ENCODE data around the gene IFT122.

Gene IFT122

DNA sequence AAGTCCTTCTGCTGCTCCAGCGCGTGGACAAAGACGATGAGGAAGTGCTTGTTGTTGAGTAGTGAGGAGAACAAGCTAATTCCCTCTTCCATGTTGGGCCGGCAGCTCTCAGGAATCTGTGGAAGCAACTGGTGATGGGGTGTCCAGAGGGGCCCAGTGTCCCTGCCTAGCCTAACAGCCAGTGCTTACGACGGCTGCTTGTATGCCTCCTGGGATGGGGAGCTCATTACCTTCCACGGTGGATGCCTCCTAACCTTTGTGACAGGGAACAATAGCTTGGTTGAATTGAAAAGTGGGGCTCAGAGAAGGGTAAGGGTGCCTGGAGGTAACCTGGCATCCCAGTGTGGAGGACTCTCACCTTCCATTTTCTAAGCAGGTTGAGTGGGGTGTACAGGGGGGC lies 125.9 kb downstream of the IFT122 start:
- TF ChIP-seq ZBTB7A (IDR thresholded peaks at IDR 0.05; ENCODE audit: low read depth), result no peak
- TF ChIP-seq TAF1 (IDR thresholded peaks at IDR 0.05; ENCODE audit: low read depth), result no peak
- no peak for TF ChIP-seq YY1 (IDR thresholded peaks at IDR 0.05; ENCODE audit: low read depth)
- TF ChIP-seq EGR1 (IDR thresholded peaks at IDR 0.05), result no peak

DNA sequence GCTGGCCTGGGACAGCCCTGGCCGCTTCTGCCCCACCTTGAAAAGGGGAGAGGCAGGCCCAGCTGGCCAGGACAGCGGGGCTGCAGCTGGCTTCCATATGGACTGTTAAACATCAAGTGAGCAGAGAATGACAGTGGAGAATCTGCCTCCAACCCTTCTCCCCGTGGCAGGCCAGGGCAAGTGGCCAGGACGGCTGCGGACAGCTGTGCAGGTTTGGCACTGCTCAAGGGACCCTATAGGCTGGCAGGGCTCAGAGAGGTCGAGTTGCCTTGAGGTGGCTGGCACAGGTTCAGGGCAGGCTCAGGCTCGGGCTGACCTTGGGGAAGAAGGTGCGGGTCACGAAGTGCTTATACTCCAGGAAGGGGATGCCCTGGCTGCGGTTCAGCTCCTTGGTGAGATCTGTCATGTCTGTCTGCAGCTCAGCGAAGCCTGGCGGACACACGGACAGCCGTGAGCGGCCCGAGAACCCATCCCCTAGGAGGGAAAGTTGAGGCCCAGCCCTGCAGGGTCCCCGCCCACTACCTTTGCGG lies 127.2 kb downstream of the IFT122 start:
- no peak for TF ChIP-seq EGR1 (IDR thresholded peaks at IDR 0.05)
- no peak for TF ChIP-seq TCF12 (IDR thresholded peaks at IDR 0.05; ENCODE audit: low read depth)
- no peak for TF ChIP-seq FOXM1 (IDR thresholded peaks at IDR 0.05; ENCODE audit: borderline replicate concordance, low read depth)

DNA sequence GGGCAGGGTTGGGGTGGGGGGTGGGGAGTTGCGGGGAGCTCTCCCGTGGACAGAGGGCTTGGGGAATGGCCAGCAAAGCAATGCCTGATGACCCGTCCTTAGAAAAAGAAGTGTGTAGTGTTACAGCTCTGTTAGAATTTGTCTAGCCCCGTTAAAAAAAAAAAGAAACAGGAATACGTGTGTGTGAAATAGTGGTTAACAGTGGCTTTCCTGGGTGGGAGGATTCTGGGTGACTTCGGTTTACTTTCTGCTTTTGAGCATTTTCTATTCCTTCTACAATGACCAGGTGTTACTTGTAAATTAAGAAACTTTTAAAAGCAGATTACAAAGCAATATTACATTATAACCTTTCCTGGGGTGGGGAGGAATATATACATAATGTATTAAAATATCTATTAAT lies 127.9 kb downstream of the IFT122 start:
- no peak for TF ChIP-seq FOXM1 (IDR thresholded peaks at IDR 0.05; ENCODE audit: borderline replicate concordance, low read depth)
- no peak for TF ChIP-seq CEBPB (IDR thresholded peaks at IDR 0.05)
- TF ChIP-seq TAF1 (IDR thresholded peaks at IDR 0.05; ENCODE audit: low read depth), result no peak
- TF ChIP-seq TEAD4 (IDR thresholded peaks at IDR 0.05), result no peak
- no peak for TF ChIP-seq RAD21 (IDR thresholded peaks at IDR 0.05; ENCODE audit: low read depth)
- TF ChIP-seq, protein P1, sequence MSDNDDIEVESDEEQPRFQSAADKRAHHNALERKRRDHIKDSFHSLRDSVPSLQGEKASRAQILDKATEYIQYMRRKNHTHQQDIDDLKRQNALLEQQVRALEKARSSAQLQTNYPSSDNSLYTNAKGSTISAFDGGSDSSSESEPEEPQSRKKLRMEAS (IDR thresholded peaks at IDR 0.05), result no peak
- TF ChIP-seq EGR1 (IDR thresholded peaks at IDR 0.05), result no peak
- TF ChIP-seq CREB1 (IDR thresholded peaks at IDR 0.05; ENCODE audit: low read depth), result no peak
- TF ChIP-seq EP300 (IDR thresholded peaks at IDR 0.05; ENCODE audit: borderline replicate concordance), result no peak
- TF ChIP-seq, protein P2, sequence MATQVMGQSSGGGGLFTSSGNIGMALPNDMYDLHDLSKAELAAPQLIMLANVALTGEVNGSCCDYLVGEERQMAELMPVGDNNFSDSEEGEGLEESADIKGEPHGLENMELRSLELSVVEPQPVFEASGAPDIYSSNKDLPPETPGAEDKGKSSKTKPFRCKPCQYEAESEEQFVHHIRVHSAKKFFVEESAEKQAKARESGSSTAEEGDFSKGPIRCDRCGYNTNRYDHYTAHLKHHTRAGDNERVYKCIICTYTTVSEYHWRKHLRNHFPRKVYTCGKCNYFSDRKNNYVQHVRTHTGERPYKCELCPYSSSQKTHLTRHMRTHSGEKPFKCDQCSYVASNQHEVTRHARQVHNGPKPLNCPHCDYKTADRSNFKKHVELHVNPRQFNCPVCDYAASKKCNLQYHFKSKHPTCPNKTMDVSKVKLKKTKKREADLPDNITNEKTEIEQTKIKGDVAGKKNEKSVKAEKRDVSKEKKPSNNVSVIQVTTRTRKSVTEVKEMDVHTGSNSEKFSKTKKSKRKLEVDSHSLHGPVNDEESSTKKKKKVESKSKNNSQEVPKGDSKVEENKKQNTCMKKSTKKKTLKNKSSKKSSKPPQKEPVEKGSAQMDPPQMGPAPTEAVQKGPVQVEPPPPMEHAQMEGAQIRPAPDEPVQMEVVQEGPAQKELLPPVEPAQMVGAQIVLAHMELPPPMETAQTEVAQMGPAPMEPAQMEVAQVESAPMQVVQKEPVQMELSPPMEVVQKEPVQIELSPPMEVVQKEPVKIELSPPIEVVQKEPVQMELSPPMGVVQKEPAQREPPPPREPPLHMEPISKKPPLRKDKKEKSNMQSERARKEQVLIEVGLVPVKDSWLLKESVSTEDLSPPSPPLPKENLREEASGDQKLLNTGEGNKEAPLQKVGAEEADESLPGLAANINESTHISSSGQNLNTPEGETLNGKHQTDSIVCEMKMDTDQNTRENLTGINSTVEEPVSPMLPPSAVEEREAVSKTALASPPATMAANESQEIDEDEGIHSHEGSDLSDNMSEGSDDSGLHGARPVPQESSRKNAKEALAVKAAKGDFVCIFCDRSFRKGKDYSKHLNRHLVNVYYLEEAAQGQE (IDR thresholded peaks at IDR 0.05; ENCODE audit: low read depth), result no peak
- no peak for TF ChIP-seq YY1 (IDR thresholded peaks at IDR 0.05; ENCODE audit: low read depth)
- TF ChIP-seq, protein P3, sequence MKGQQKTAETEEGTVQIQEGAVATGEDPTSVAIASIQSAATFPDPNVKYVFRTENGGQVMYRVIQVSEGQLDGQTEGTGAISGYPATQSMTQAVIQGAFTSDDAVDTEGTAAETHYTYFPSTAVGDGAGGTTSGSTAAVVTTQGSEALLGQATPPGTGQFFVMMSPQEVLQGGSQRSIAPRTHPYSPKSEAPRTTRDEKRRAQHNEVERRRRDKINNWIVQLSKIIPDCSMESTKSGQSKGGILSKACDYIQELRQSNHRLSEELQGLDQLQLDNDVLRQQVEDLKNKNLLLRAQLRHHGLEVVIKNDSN (IDR thresholded peaks at IDR 0.05), result no peak
- TF ChIP-seq NFIC (IDR thresholded peaks at IDR 0.05), result no peak
- TF ChIP-seq ZBTB7A (IDR thresholded peaks at IDR 0.05; ENCODE audit: low read depth), result no peak
- TF ChIP-seq TCF12 (IDR thresholded peaks at IDR 0.05; ENCODE audit: low read depth), result no peak

DNA sequence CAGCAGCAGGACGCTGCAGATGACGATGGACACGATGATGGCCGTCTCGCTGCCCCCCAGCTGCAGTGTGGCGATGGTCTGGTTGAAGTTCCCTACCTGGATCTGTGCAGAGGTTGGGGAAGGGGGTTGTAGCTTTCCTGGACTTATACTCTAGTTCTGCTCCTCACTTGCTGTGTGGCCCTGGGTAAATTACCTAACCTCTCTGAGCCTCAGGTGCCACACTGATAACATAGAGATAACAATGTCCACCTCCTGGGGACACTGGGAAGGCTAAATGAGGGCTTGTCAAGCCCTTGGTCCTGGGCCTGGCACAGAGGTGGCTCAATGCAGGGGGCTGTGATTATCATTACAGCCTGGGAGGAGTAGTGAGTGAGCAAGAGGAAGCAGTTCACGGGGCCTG lies 129.8 kb downstream of the IFT122 start:
- TF ChIP-seq FOXM1 (IDR thresholded peaks at IDR 0.05; ENCODE audit: borderline replicate concordance, low read depth), result no peak
- TF ChIP-seq RAD21 (IDR thresholded peaks at IDR 0.05; ENCODE audit: low read depth), result no peak
- no peak for TF ChIP-seq EP300 (IDR thresholded peaks at IDR 0.05; ENCODE audit: borderline replicate concordance)
- TF ChIP-seq TAF1 (IDR thresholded peaks at IDR 0.05; ENCODE audit: low read depth), result no peak
- TF ChIP-seq NFIC (IDR thresholded peaks at IDR 0.05), result no peak
- no peak for TF ChIP-seq EGR1 (IDR thresholded peaks at IDR 0.05)
- TF ChIP-seq, protein P1 (IDR thresholded peaks at IDR 0.05), result no peak
- no peak for TF ChIP-seq TEAD4 (IDR thresholded peaks at IDR 0.05)
- TF ChIP-seq TCF12 (IDR thresholded peaks at IDR 0.05; ENCODE audit: low read depth), result no peak
- TF ChIP-seq, protein P2 (IDR thresholded peaks at IDR 0.05; ENCODE audit: low read depth), result no peak
- no peak for TF ChIP-seq YY1 (IDR thresholded peaks at IDR 0.05; ENCODE audit: low read depth)
- TF ChIP-seq CREB1 (IDR thresholded peaks at IDR 0.05; ENCODE audit: low read depth), result no peak
- no peak for TF ChIP-seq ZBTB7A (IDR thresholded peaks at IDR 0.05; ENCODE audit: low read depth)

Measured in Ishikawa (cell line).